ENCODE data around the gene TIGD4.

DNA sequence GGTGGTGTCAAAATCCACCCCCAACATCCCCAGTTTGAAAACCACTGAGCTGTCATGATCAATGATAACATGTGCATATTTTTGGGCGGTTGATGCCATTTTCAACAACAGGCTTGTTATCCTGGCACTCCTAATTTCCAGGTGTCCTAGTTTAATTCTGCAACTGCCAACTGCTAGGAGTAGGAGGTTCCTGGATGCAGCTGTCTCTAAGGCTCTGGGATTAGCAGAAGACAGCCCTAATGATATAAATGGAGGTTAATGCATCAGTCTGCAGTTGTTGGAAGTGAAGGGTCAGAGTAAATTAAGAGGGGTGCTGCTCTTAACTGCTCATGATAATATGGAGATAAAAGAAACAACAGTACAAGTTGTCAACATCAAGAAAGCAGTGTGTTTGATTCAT lies 24.0 kb upstream of the TIGD4 start:
- TF ChIP-seq, protein P1, sequence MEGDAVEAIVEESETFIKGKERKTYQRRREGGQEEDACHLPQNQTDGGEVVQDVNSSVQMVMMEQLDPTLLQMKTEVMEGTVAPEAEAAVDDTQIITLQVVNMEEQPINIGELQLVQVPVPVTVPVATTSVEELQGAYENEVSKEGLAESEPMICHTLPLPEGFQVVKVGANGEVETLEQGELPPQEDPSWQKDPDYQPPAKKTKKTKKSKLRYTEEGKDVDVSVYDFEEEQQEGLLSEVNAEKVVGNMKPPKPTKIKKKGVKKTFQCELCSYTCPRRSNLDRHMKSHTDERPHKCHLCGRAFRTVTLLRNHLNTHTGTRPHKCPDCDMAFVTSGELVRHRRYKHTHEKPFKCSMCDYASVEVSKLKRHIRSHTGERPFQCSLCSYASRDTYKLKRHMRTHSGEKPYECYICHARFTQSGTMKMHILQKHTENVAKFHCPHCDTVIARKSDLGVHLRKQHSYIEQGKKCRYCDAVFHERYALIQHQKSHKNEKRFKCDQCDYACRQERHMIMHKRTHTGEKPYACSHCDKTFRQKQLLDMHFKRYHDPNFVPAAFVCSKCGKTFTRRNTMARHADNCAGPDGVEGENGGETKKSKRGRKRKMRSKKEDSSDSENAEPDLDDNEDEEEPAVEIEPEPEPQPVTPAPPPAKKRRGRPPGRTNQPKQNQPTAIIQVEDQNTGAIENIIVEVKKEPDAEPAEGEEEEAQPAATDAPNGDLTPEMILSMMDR (conservative IDR thresholded peaks at IDR 0.05): no peak
- no peak for TF ChIP-seq ZFX (IDR thresholded peaks at IDR 0.05)

Data from C4-2B (cell line).